NCI-H2107 treated with DMSO at 0.1 percent for 48 hours (cell line): Measurements from ENCODE around the gene SDF4.
"Not testable (repeated sequence)": the region's sequence is repeated elsewhere in the genome, so short reads cannot be mapped to it uniquely, and the experiment has no call there.

Source experiments
- DNase-seq: peaks from one replicate; lab custom pipeline; 2025; ENCODE audit not compliant: unreplicated experiment; lab: John Stamatoyannopoulos, UW

The SDF4 gene

DNA sequence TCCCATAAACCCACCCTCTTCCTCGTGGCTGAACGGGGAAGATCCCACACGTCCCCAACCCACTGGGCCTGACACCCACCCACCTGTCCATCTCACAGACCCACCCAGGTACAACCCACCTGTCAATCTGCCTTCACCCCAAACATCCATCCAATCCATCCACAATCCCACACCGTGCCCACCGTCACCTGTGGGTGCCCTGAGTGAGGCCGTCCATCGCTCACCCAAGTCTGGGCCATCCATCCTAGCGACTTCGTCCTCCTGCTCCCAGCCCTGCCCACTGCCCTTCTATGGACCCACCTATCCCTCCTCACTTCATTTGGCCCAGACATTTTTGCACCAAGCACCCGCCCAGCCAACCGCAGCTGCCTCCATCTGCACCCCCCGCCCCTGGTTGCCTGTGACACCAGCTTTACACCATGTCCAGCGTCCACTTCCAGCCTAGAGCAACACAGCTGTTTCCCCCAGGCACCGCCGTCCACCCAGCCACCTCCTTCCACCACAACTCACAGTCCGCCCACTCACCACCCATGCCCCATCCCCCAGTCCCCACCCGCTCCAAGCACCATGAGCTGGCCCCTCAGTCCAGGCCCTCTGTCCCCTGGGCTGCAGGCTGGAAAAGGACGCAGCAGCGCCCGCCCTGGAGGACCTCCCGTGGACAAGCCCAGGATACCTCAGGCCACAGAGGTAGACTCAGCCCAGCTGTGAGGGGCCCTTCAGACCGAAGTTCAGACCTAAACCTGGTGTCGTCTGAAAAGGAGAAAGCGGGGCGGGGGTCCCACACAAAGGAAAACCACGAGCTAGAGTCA, 50.5 kb downstream of the SDF4 start:
- no peak for DNase-seq

DNA sequence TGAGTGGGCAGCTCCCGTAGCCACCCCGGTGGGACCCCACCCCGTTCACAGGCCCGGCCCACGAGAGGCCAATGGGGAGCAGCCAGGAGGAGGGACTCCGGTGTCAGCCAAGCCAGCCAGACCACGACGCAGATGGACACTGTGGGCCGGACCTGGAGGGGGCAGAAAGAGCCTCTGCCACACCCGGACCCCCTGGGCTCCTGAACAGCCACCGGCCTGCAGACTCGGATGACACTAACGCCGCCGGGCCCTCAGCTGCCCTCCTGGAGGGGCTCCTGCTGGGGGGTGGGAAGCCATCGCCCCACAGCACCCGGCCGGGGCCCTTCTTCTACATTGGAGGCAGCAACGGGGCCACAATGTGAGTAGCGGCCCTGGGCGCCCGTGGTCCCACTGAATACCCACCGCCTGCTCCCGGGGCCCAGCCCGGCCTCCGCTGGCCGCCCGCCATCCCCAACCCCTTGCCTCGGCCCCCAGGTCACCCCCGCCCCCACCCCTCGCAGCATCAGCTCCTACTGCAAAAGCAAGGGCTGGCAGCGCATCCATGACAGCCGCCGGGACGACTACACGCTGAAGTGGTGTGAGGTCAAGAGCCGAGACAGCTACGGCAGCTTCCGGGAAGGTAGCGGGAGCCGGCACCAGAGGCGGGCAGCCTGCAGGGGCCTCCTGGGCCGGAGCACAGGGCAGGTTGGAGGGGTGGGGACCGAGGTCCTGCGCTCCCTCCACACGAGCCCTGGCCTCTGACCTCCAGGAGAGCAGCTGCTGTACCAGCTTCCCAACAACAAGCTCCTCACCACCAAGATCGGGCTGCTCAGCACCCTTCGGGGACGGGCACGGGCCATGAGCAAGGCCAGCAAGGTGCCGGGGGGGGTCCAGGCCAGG, 51.6 kb downstream of the SDF4 start:
- DNase-seq = no peak

DNA sequence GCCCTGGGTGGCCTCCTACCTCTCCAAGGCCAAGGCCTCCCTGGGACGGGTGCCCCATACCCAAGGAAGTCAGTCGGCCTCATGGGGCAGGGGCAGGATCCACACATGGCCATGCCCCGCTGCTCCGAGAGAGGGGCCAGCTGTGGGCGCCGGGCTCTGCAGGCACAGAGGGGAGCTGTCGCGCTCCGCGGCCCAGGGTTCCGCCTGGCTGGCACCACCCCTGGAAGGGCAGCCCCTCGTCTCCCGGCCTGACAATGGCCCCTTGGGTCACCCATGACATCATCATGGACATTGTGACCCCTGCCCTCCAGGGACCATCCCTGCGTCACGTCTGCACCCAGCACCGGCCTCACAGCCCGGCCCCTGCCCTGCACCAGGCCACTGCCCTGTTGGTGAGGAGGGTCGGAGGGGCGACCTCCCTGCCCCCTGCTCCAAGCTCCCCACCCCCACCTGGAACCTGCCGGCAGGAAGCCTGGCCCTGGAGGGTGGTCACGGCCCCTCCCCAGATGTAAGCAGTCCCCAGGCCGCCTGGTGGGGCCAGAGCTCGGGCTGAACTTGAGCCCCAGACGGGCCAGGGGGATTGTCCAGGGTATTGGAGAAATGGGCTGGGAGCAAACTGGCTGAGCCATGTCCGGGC, 52.3 kb downstream of the SDF4 start:
- no peak for DNase-seq

DNA sequence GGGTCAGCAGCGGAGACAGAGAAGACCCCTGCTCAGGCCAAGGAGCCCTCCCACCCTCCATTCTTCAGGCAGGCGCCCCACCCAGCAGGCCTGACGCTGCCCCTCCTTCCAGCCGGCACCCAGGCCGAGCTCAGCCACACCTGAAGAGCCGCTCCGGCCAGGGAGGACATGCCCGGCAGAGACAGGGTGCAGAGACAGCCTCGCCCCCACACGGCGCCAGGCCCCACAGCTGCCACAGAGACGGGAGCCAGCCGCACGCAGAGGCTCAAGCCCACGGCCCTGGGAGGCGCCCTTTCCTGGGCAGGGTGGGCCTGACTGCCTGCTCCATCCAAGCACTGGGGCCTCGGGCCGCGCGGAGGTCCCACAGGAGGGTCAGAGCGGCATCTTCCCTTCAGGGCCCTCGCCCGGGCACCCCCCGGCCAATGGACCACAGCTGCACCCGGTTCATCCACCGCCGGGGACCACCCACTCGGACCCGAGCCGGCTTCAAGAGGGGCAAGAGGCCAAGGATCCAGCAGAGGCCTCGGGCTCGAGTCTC, 52.9 kb downstream of the SDF4 start:
- no peak for DNase-seq

DNA sequence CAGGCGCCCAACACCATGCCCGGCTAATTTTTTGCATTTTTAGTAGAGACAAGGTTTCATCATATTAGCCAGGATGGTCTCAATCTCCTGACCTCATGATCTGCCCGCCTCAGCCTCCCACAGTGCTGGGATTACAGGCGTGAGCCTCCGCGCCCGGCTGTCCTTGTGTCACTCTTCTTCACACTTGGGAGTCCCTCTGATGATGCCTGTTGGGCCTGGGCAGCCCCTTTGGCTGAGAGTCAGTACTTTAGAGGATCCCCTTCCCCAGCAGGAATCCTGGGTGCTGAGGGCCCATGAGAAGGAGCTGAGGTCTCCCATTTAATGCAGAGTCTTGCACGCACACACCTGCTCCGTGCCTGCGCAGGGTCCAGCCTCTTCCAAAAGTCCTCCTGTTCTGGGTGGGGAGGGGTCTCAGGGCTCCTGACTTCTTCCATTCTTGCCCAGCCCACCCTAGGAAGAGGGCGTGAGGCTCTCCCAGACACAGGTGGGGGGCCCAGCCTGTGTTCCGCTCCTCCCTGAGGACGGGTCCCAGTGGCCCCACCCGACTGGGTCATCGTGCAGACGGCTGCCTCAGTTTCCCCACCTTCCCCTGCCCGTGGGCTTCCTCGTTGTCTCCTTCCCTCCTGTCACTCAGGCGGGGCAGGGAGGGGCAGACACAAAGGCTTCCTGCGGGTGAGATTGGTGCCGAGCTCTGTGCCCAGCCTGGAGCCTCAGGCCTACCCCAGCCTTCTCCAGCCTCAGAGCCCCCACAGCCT, 54.2 kb downstream of the SDF4 start:
- no peak for DNase-seq

DNA sequence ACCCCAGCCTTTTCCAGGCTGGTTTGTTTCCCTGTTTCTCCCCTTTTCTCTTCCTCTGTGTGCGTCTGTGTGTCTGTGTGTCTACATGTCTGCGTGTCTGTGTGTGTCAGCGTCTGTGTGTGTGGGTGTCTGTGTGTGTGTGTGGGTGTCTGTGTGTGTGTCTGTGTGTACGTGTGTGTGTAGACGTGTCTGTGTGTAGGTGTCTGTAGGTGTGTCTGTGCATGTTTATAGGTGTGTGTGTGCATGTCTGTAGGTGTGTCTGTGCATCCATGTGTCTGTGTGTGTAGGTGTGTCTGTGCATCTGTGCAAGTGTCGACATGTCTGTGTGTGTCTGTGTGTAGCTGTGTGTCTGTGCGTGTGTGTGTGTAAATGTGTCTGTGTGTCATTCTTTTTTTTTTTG, 54.9 kb downstream of the SDF4 start:
- no peak for DNase-seq

DNA sequence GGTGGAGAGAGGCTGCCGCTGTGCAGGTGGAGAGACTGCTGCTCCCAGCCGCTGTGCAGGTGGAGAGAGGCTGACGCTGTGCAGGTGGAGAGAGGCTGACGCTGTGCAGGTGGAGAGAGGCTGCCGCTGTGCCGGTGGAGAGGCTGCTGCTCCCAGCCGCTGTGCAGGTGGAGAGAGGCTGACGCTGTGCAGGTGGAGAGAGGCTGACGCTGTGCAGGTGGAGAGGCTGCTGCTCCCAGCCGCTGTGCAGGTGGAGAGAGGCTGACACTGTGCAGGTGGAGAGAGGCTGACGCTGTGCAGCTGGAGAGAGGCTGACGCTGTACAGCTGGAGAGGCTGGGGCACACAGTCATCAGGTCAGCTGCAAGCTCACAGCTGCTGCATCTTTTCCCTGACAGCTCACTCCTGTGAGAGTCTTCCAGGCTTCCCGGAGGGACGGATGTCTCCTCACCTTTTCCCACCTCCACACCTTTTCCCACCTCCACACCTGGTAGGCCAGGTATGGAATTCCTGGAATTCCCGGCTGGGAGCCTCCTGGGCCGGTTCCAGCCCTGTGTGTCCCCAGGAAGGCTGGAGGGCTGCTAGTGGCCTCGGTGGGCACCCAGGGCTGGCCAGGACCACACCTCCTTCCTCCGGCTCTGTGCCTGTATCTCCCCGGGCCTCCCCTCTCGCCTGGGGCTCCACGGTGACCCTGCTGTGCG, 55.6 kb downstream of the SDF4 start:
- not testable (repeated sequence) for DNase-seq

DNA sequence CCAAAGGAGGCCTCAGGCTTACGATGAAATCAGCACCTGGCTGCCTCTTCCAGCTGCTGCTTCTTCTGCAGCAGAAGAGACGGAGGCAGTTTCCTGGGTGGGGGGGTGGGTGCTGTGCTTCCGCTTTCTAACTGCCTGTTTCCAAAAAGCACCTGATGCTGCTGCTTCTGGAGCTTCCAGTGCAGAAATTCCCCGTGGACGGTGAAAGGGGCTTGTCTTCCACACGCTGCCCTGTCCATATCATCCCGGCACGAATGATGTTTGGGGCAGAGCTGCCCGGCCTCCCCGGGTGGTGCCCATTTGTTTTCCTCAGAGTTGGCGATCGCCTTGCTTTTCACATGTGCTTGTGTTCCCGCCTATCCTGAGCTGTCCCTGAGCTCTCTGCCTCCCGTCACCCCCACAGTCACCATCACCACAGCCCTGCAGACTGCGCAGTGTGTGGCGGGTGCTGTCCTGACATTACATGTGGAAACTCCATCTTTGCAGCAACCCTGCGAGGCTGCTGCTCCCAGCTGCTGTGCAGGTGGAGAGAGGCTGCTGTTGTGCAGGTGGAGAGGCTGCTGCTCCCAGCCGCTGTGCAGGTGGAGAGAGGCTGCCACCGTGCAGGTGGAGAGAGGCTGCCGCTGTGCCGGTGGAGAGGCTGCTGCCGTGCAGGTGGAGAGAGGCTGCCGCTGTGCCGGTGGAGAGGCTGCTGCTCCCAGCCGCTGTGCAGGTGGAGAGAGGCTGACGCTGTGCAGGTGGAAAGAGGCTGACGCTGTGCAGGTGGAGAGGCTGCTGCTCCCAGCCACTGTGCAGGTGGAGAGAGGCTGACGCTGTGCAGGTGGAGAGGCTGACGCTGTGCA, 56.4 kb downstream of the SDF4 start:
- DNase-seq = no peak

DNA sequence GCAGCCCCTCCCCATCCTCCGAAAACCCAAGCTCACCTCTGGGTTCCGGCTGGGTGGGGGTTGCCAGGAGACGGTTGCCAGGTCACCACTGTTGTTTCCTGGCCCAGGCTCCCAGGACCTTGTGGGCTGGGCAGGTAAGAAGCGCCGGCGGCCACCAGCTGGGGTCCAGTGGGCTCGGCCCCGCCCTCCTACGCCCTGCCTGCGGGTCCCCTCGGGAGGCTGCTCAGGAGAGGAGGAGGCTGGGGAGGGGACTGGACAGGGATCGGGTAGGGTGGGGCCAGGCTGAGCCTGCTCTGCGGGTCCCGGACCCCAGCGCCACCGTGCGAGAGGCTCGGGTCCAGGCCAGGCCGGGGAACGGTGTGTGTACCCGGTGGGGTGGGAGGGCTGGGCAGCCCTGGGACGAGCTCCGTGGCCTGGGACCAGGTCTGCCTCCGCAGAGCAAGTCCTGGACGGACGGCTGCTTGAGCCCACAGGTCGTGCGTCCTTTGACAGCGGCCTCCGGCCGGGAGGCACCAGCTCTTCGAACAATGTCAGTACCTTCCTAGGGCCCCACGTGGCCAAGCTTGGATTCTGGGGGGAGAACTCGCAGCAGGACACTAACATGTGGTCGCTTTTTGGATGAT, 57.9 kb downstream of the SDF4 start, which contains the start of gene TTLL10:
Gene TTLL10, plus strand, starts transcription at position 88 of the 623 bp plus-strand sequence. CDS start 5,336 bp downstream, outside the sequence.
- DNase-seq = no peak

DNA sequence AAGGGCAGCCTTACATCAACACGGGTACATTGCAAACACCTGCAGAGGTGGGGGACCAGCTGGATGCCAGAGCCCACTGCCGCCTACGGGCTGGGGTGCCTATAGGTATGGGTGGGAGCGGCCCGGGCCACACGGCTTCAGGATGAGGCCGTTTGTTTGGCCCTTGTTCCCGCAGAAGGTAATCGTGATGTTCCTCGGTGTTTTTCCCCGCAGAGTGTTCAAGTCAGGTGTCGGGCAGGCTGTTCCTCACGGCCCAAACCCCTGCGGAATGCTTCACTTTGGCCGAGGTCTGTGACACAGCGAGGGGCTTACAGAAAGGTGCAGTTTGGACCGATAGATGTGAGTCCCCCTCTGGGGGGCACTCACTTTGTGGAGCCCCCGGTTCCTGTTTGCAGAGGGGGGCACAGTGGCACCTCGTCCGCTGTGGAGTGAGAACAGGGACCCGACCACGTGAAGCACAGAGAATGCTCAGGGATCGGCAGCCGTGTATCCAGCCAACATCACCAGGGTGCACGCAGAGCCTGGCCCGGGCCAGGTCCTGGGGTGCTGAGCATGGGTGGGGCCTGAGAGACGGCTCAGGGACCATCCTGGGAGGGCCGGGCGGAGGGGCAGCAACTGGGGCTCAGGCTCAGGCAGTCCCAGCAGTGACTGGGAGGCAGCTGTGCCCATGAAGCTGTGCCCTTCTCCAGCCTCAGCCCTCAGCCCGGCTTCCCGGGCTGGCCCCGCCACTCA, 58.6 kb downstream of the SDF4 start:
- no peak for DNase-seq

DNA sequence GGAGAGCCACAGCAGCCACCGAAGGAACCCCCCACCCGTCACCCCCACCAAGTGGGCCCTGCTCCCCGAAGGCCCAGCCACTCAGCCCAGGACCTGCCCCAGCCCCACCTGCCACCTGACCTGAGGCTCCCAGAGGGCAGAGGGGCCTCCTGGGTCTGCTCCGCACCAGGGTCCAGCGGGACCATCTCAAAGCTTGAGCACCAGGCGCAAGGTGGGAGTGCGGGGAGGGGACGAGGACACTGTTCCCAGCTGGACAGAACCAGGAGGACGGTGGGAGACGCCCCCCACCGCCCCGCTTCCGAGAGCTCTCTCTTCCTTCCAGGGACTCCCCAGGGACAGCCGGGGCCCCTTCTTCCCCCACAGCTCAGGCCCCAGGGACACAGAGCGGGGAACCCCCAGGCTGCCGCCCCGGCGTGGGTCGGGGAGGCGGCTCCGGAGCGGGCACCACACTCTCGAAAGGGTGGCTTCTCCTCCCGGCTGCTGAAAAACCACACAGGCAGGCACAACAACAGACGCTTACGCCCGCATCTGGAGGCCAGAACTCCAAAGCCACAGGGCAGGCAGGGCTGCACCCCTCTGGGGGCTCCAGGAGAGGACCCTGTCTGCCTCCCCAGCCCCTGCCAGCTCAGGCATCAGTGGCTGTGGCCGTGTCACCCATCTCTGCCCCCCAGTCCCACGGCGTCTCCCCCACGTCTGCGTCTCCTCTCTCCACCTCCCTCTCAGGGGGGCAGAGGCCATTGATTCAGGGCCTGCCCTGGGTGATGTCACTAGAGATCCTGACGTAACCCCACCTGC, 60.1 kb downstream of the SDF4 start:
- no peak for DNase-seq

DNA sequence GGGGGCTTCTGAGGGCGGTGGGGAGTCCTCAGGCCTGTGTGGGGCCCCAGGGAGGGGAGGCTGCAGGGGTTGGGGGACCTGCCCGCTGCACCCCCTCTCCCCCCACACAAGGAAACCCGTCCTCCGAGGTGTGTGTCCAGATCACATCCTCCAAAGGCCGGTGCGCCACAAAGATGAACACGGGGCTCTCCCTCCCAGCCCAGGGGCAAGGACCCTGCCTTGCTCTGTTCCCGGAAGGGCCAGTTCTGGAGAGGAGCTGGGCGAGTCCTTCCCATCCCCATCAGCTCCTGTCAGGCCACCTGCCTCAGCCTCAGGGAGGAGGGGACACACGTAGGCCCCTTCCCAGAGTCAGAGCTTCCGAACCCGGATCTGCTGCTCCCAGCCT, 60.6 kb downstream of the SDF4 start:
- DNase-seq = no peak

DNA sequence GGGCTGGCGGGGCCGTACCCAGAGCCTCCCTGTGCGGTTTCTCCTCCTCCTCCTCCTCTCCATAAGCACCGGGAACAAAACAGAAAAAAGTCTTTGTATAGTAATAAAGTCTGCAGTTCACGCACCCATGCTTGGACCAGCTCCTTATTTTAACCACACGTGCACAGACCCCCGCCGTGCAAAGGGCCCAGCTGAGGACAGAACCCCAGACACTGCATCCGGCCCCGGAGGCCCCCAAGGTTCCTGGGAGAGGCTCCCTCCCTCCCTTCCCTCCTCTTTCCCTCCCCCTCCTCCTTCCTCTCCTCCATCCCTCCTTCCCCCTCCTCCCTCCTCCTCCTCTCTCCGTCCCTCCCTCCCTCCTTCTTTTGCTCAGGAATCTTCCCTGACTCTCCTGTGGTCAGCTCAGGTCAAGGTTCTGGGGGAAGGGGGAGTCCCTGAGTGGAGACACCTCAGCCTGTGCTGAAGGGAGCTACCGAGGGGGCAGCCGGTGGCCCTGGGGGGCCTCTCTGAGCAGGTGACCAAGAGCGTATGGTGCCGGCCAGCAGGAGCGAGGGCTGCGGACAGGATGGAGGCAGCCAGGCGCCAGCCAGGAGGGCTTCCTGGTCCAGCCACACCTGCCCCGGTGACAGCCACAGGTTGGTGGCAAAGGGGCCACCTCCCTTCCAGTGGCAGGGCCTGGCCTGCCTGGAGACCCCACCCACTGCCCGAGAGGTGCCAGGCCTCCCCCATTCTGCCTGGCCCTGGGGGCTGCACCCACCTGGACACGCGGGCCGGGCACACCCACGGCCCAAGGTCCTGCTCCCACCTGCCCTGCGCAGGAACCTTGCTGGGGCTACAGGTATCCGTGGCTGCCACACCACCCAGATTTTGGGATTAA, 61.3 kb downstream of the SDF4 start:
- no peak for DNase-seq

DNA sequence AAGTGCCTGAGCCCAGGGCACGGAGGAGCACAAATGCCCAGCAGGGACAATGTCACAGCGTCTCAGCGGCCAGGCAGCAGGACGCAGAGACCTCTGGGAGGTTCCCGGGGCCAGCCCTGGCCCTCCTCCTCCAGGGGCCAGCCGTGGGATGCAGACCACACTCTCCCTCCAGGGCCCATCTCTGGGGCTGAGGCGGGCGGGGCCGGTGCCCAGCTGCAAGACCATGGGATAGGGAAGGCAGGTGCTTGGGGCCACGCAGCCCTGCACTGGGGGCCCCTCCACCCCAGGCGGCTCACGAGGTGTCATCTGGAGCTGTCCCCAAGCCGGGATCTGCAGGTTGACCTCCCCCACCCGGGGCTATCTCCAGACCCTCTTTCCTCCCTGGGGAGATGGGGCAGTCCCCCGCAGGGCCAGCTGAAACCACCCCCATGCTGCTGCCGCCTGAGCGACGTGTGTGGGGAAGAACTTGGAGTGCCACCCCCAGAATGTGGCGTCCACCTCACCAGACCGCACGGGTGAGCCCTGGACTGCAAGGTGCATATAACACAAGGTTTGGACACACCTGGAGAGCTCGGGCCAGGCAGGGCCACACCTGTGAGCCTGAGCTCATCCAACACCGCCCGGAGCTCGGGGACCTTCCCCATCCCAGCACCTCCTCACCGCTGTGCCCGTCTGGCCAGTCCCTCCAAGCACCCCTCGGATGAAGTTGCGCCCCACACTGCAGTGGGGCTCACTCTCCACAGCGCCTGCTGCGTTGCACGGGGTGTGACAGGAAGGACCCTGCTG, 62.2 kb downstream of the SDF4 start:
- DNase-seq = no peak
